OCI-LY3 (cell line): ENCODE results near the gene ANLN.

Source experiments
- H2AFZ ChIP-seq: fragments of 200-600, 300-600 bp; shearing (Covaris generic); 2 replicates; pipeline ENCODE4 v1.6.0; 2014; ENCODE audit warnings: antibody characterized with exemption, low read depth, low read length
- H3K27ac ChIP-seq: fragments of 200-600, 300-600 bp; sonication (generic); 2 replicates; pipeline ENCODE4 v1.5.1; 2014; ENCODE audit warnings: mild to moderate bottlenecking, low read length, moderate library complexity, mixed read lengths
- H3K27me3 ChIP-seq: fragments of 200-600, 300-600 bp; sonication (generic); 2 replicates; pipeline ENCODE4 v1.6.1; 2014; ENCODE audit warnings: low read depth, low read length, mixed read lengths
- H3K36me3 ChIP-seq: fragments of 200-600, 300-600 bp; sonication (generic); replicated peaks from 2 replicates; pipeline ENCODE3; 2014; ENCODE audit warnings: low read depth, low read length, mixed read lengths
- H3K4me1 ChIP-seq: fragments of 300-600, 200-600 bp; sonication (generic); 2 replicates; pipeline ENCODE4 v1.6.1; 2014; ENCODE audit warnings: low read length, mixed read lengths
- H3K4me2 ChIP-seq: fragments of 200-600, 300-600 bp; sonication (generic); 2 replicates; pipeline ENCODE4 v1.6.1; 2014; ENCODE audit warnings: low read length, mixed read lengths
- H3K4me3 ChIP-seq: fragments of 300-600, 200-600 bp; sonication (generic); 2 replicates; pipeline ENCODE4 v1.5.1; 2014; ENCODE audit warnings: antibody characterized with exemption, mild to moderate bottlenecking, low read length, moderate library complexity
- H3K79me2 ChIP-seq: fragments of 300-600, 200-600 bp; shearing (Covaris generic); 2 replicates; pipeline ENCODE4 v1.6.1; 2014; ENCODE audit warnings: mild to moderate bottlenecking, low read length, mixed read lengths
- H3K9ac ChIP-seq: fragments of 300-600, 200-600 bp; shearing (Covaris generic); 2 replicates; pipeline ENCODE4 v1.6.0; 2014; ENCODE audit warnings: mild to moderate bottlenecking, low read length, moderate library complexity
- H3K9me3 ChIP-seq: fragments of 200-600, 300-600 bp; shearing (Covaris generic); 2 replicates; pipeline ENCODE4 v1.6.1; 2014; ENCODE audit warnings: low read length, mixed read lengths; ENCODE audit not compliant: insufficient read depth
- H4K20me1 ChIP-seq: fragments of 200-600, 300-600 bp; sonication (generic); 2 replicates; pipeline ENCODE4 v1.6.1; 2016; ENCODE audit warnings: low read length, mixed read lengths; ENCODE audit not compliant: insufficient read depth
- CTCF ChIP-seq: fragments of 200-600, 300-600 bp; sonication (generic); IDR thresholded peaks from 2 replicates; pipeline ENCODE4 v1.5.1; 2014; ENCODE audit warnings: antibody characterized with exemption, low read length, low read depth
- EZH2phosphoT487 ChIP-seq: fragments of 200-600 bp; shearing (Covaris generic); IDR thresholded peaks from 2 replicates; pipeline ENCODE4 v1.6.1; 2018; ENCODE audit warnings: antibody characterized with exemption, mixed run types, low read depth

ANLN gene

GRCh38 chr7:36389371-36390198, at the start of gene ANLN:
Gene ANLN (plus strand): TSS chr7:36389862. CDS start chr7:36390027, 165 bp downstream.
- peaks cover 8% of the 10 kb centered on the region; the same call in 1 of the 2 replicates for H4K20me1 ChIP-seq
- H3K36me3 ChIP-seq: peaks cover 21% of the 10 kb centered on the region
- H3K27me3 ChIP-seq: no peaks in the 10 kb centered on the region
- no peaks in the 10 kb centered on the region for H3K9me3 ChIP-seq
- peaks cover 49% of the 10 kb centered on the region for H3K79me2 ChIP-seq
- H3K4me1 ChIP-seq: peaks cover 15% of the 10 kb centered on the region
- peak within 1 kb of the TSS; percentile 99 for H3K9ac ChIP-seq
- TF ChIP-seq EZH2phosphoT487: no peak
- TF ChIP-seq CTCF: no peak
- peak within 1 kb of the TSS; percentile 91 for H3K27ac ChIP-seq
- H2AFZ ChIP-seq: peak within 1 kb of the TSS; percentile 97
- H3K4me2 ChIP-seq: peak within 1 kb of the TSS; percentile 95
- peak within 1 kb of the TSS; percentile 97 for H3K4me3 ChIP-seq

- H3K4me1 ChIP-seq: no peaks in the 10 kb centered on the region
- H3K79me2 ChIP-seq: no peaks in the 10 kb centered on the region
- no peak overlapping the region for H3K4me2 ChIP-seq
- H3K27ac ChIP-seq: no peak overlapping the region
- no peak overlapping the region for H3K9ac ChIP-seq
- no peaks in the 10 kb centered on the region for H3K9me3 ChIP-seq
- no peaks in the 10 kb centered on the region for H3K27me3 ChIP-seq
- H3K4me3 ChIP-seq: no peak overlapping the region
- H3K36me3 ChIP-seq: no peaks in the 10 kb centered on the region
- H4K20me1 ChIP-seq: no peaks in the 10 kb centered on the region
- no peak overlapping the region for H2AFZ ChIP-seq
- no peak for TF ChIP-seq EZH2phosphoT487
- TF ChIP-seq CTCF: no peak
Measured at GRCh38 chr7:36343548-36343947, 46.1 kb upstream of the ANLN start.

- H3K4me3 ChIP-seq: no peak overlapping the region
- no peak overlapping the region for H3K9ac ChIP-seq
- H2AFZ ChIP-seq: no peak overlapping the region
Measured at GRCh38 chr7:36344622-36345021, 45.0 kb upstream of the ANLN start.

More at GRCh38 chr7:36344622-36345021, 45.0 kb upstream of the ANLN start:
- Histone ChIP-seq H3K4me1 (no peaks in the 10 kb centered on the region), H3K79me2 (no peaks in the 10 kb centered on the region), H3K27ac (no peak overlapping the region), H3K9me3 (no peaks in the 10 kb centered on the region), H3K27me3 (no peaks in the 10 kb centered on the region), H3K36me3 (no peaks in the 10 kb centered on the region), H3K4me2 (no peak overlapping the region), H4K20me1 (no peaks in the 10 kb centered on the region)
- no peak for TF ChIP-seq CTCF
